ENCODE results near the gene GAGE10.

The GAGE10 gene

GRCh38 chrX:49260221-49260985 is 43.0 kb upstream of the GAGE10 start:
- no peak overlapping the region for H3K4me3 ChIP-seq (replicated peaks in 1 of 2; ENCODE audit: low read depth in 2 of 2, low read length in 2 of 2)
- no peak for DNase-seq (ENCODE audit: low read depth in 2 of 2)
- TF ChIP-seq, protein P1, sequence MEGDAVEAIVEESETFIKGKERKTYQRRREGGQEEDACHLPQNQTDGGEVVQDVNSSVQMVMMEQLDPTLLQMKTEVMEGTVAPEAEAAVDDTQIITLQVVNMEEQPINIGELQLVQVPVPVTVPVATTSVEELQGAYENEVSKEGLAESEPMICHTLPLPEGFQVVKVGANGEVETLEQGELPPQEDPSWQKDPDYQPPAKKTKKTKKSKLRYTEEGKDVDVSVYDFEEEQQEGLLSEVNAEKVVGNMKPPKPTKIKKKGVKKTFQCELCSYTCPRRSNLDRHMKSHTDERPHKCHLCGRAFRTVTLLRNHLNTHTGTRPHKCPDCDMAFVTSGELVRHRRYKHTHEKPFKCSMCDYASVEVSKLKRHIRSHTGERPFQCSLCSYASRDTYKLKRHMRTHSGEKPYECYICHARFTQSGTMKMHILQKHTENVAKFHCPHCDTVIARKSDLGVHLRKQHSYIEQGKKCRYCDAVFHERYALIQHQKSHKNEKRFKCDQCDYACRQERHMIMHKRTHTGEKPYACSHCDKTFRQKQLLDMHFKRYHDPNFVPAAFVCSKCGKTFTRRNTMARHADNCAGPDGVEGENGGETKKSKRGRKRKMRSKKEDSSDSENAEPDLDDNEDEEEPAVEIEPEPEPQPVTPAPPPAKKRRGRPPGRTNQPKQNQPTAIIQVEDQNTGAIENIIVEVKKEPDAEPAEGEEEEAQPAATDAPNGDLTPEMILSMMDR (IDR thresholded peaks at IDR 0.05; ENCODE audit: low read depth, low read length), result no peak

DNA sequence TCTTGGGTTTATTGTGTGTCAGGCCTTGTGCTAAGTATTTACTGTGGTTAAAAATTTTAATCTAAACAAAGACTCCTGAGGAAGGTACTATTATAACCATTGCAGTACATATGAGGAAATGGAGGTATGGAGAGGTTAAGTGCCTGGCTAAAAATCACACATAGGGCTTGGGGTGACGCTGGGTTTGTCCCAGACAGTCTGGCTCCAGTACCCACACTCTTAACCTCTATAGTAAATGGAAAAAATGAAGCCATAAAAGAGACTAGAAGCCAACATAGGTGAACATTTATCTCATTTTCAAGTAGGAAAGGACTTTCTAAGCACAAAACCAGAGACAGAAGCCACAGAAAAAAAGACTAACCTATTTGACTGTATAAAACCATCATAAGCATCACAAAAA is 40.8 kb upstream of the GAGE10 start:
- TF ChIP-seq, protein P1 (IDR thresholded peaks at IDR 0.05; ENCODE audit: low read depth, low read length), result no peak
- no peak for DNase-seq (ENCODE audit: low read depth in 2 of 2)
- no peak overlapping the region for H3K4me3 ChIP-seq (replicated peaks in 1 of 2; ENCODE audit: low read depth in 2 of 2, low read length in 2 of 2)

DNA sequence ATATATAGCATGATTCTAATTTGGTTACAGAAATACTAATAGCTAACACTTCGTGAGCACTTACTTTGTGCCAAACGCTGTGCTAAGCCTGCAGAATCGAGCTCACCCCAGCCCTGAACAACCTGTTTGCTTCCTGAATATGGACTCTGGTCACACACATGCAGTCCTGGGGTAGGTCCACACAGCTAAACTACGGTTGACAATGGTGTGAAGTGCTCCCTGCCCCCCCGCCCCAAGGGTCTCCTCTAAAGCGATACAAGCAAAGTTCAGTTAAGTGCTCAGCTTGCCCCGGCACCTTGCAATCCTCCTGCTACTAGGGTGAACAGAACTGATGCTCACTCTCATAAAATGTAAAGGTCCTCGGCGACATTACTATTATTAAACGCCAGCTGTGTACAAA is 39.8 kb upstream of the GAGE10 start:
- no peak for DNase-seq (ENCODE audit: low read depth in 2 of 2)
- no peak overlapping the region for H3K4me3 ChIP-seq (replicated peaks in 1 of 2; ENCODE audit: low read depth in 2 of 2, low read length in 2 of 2)
- TF ChIP-seq, protein P1 (IDR thresholded peaks at IDR 0.05; ENCODE audit: low read depth, low read length), result no peak

- no peak for DNase-seq (ENCODE audit: low read depth in 2 of 2)
- H3K4me3 ChIP-seq (replicated peaks in 1 of 2; ENCODE audit: low read depth in 2 of 2, low read length in 2 of 2), result no peak within 1 kb of the TSS
- TF ChIP-seq, protein P1 (IDR thresholded peaks at IDR 0.05; ENCODE audit: low read depth, low read length), result no peak
These were observed 39.0 kb upstream of the GAGE10 start, which contains the start of gene FOXP3 for GRCh38 chrX:49264460-49264859. Gene FOXP3, minus strand, starts transcription at chrX:49264710. Its CDS starts 6,205 bp downstream, at chrX:49258505.

DNA sequence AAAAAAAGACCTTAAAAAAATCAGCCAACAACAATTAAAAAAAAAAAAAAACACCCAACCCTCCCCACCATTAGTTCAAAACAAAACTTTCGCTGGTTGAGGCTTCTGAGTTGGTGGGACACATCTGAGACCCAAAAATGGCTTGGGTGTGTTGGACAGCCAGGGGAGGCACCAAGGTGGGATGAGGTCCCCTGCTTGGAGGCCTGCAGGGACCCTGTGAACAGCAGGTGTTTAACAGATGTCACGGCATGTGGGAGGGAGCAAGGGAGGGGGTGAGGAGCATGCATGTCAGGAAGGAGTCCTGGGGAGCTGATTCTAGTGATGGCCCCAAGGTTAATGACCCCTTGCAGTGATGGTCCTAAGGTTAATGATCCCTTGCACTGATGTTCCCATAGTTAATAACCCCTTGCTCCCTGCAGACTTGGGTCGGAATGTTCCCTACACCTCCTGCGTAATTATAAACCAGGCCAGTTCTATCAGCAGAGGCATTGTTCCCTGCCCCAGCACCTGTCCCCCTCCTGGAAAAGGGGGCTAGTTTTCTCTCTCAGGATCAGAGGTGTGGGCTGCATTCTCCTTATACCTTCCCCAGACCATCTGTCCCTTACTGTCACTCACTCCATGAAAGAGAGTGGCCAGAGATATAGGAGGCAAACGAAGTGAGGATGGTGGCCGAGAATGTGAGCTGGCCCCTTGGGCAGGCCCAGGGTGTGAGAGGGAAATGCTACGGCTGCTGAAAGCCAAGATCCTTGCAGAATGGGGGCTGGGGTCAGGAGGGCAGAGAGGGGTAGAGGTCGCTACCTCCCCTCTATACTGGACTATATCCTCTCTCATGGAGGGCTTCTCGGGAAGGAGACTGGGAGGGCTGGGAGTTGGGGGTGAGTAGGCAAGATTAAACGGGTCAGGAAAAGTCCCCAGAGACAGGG is 36.7 kb upstream of the GAGE10 start:
- TF ChIP-seq, protein P1 (IDR thresholded peaks at IDR 0.05; ENCODE audit: low read depth, low read length), result no peak
- no peak for DNase-seq (ENCODE audit: low read depth in 2 of 2)
- H3K4me3 ChIP-seq (replicated peaks in 1 of 2; ENCODE audit: low read depth in 2 of 2, low read length in 2 of 2), result no peak overlapping the region

GRCh38 chrX:49268702-49269009 is 34.8 kb upstream of the GAGE10 start:
- DNase-seq (ENCODE audit: low read depth in 2 of 2), result no peak

More at GRCh38 chrX:49268702-49269009, 34.8 kb upstream of the GAGE10 start:
- peak overlapping the region; percentile 36 to 55 for H3K4me3 ChIP-seq (replicated peaks in 1 of 2; ENCODE audit: low read depth in 2 of 2, low read length in 2 of 2)
- TF ChIP-seq, protein P1 (IDR thresholded peaks at IDR 0.05; ENCODE audit: low read depth, low read length), result no peak

Measured in cardiac fibroblast (primary cell).